Ovary (tissue), 3 donors: ENCODE data around the gene NUF2.

Experiments used
- POLR2A ChIP-seq: fragments of 450-650 bp; IDR thresholded peaks from one replicate; pipeline ENCODE4 v1.6.1; 2017; ENCODE audit warnings: antibody characterized with exemption, mild to moderate bottlenecking, moderate library complexity
- TF ChIP-seq, protein P1 (sequence below), 3 donors: fragments of 450-650 bp in 2 of 3; fragments of 200-600 bp in 1 of 3; IDR thresholded peaks; one replicate each; pipeline versions ENCODE4 v1.5.1 to v1.8.0; 2016 to 2022; ENCODE audit warnings: antibody characterized with exemption in 3 of 3, mild to moderate bottlenecking in 1 of 3
- donor health status: DM: no; HTN: no; CAD: no.

DNA sequence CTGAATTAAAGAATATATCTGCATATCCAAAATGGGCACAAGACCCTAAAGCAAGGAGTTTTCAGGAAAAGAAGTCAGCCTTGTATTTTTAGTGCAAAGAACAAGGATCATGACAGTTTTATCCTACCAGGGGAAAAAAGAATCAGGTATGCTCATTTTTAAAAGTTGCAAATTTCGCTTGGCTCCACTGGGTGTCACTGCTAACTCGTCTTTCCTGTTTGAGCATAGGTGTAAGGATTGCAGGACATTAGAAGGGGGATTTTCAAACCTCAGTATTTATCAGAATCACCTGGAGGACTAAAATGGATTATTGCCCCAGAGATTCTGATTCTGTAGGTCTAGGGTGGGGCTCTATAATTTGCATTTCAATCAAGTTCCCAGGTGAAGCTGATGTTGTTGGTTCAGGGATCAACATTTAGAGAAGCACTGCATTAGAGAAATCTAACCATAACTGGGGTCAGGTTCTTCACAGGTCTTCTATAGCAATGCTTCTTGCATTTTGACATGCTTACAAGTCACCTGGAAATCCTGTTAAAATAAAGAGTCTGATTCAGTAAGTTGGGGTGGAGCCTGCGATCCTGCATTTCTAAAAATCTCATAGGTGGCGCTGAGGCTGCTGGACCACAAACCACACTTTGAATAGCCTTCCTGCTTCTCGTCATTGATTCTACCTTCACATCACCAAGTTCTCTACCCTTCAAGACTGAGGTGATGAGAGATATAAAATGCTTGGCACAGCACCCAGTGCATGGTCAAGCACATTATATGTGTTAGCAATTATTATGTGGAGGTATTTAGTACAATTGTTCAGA lies 39.6 kb downstream of the NUF2 start:
- TF ChIP-seq, protein P1, sequence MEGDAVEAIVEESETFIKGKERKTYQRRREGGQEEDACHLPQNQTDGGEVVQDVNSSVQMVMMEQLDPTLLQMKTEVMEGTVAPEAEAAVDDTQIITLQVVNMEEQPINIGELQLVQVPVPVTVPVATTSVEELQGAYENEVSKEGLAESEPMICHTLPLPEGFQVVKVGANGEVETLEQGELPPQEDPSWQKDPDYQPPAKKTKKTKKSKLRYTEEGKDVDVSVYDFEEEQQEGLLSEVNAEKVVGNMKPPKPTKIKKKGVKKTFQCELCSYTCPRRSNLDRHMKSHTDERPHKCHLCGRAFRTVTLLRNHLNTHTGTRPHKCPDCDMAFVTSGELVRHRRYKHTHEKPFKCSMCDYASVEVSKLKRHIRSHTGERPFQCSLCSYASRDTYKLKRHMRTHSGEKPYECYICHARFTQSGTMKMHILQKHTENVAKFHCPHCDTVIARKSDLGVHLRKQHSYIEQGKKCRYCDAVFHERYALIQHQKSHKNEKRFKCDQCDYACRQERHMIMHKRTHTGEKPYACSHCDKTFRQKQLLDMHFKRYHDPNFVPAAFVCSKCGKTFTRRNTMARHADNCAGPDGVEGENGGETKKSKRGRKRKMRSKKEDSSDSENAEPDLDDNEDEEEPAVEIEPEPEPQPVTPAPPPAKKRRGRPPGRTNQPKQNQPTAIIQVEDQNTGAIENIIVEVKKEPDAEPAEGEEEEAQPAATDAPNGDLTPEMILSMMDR (IDR thresholded peaks at IDR 0.05), result no peak
- no peak for TF ChIP-seq POLR2A
